Uterus (tissue), 2 donors: ENCODE results near the gene C17orf113.

Source experiments
- CTCF ChIP-seq, 4 experiments: fragments of 200-600 bp in 2 of 4; fragments of 450-650 bp in 2 of 4; sonication (generic) in 2 of 4; IDR thresholded peaks; one replicate each; pipeline ENCODE4 v1.5.1; 2016 to 2019; ENCODE audit warnings: antibody characterized with exemption in 4 of 4, mild to moderate bottlenecking in 2 of 4, moderate library complexity in 1 of 4
- POLR2A ChIP-seq, 2 donors: fragments of 450-650 bp; IDR thresholded peaks; one replicate each; pipeline ENCODE4 v1.6.1; 2016; ENCODE audit warnings: antibody characterized with exemption in 2 of 2, mild to moderate bottlenecking in 1 of 2, moderate library complexity in 1 of 2

- TF ChIP-seq POLR2A (IDR thresholded peaks at IDR 0.05) (no peak), CTCF (IDR thresholded peaks at IDR 0.05) (no peak)
Measured at GRCh38 chr17:42062681-42063080, 12.3 kb upstream of the C17orf113 start.
